ENCODE results near the gene PSMD1.

DNA sequence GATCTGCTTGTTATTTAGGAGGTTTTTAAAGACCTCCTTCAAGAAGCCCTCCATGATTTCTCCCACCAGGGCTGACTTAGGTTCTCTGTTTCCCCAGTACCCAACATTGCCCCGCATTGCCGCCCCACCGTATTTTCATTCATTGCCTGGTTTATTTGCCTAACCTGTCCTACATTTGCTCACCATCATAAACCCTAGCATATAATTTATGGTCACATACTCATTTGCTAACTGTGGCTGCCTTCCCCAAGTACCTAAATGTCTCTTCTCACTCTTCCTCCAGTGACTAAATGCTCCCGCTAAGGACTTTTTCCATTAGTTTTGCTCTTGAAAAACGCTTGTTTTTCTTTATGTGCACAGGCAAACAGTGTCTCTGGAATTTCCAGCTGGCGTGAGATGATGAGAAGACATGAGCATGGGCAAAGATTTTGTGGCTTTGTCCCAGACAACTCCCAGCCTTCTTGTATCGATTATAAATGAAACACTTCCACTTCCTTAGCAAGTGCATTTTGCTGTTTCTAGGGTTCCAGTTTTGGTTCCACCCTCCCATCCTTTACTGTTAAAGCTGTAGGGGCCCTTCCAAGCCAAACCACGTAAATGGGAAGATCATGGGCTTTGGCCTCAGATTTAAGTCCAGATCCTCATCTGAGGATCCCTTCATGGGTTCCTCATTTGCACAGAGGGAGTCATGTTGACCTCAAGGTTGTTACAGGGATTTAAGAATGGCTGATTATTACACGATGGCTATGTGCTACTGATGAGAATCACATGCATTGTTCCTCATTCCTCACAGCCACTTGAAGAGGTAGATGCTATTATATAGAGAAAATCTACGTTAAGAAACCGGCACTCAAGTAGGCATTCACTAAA lies 120.7 kb downstream of the PSMD1 start:
- TF ChIP-seq, protein P1, sequence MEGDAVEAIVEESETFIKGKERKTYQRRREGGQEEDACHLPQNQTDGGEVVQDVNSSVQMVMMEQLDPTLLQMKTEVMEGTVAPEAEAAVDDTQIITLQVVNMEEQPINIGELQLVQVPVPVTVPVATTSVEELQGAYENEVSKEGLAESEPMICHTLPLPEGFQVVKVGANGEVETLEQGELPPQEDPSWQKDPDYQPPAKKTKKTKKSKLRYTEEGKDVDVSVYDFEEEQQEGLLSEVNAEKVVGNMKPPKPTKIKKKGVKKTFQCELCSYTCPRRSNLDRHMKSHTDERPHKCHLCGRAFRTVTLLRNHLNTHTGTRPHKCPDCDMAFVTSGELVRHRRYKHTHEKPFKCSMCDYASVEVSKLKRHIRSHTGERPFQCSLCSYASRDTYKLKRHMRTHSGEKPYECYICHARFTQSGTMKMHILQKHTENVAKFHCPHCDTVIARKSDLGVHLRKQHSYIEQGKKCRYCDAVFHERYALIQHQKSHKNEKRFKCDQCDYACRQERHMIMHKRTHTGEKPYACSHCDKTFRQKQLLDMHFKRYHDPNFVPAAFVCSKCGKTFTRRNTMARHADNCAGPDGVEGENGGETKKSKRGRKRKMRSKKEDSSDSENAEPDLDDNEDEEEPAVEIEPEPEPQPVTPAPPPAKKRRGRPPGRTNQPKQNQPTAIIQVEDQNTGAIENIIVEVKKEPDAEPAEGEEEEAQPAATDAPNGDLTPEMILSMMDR (conservative IDR thresholded peaks at IDR 0.05 in 1 of 2, IDR thresholded peaks at IDR 0.05 in 1 of 2; ENCODE audit: extremely low read depth in 1 of 2, insufficient read depth in 1 of 2, low read depth in 1 of 2, low read length in 2 of 2): no peak
- no peak for TF ChIP-seq EZH2 (IDR thresholded peaks at IDR 0.05; ENCODE audit: borderline replicate concordance, low read length)
